HG03064 (cell line): Measurements from ENCODE around the gene SYTL1.

Experiments
- ATAC-seq: cut with Tn5 transposase; IDR thresholded peaks from one replicate; pipeline ENCODE4 v1.9.1; 2021; ENCODE audit warnings: low read depth; ENCODE audit not compliant: unreplicated experiment

The SYTL1 gene

DNA sequence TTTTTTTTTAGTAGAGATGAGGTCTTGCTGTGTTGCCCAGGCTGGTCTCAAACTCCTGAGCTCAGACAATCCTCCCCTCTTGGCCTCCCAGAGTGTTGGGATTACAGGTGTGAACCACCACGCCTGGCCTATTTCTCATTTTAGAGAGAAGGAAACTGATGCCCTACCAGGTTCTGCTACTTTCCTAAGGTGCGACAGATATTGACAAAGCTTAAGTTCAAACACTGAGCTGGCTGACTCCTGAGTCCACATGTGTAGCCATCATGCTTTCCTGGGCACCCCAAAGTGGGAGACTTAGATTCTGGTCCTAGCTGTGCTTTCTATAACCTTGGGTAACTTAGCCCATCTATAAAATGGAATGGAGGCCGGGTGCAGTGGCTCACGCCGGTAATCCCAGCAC, 25.0 kb upstream of the SYTL1 start:
- ATAC-seq: no peak

DNA sequence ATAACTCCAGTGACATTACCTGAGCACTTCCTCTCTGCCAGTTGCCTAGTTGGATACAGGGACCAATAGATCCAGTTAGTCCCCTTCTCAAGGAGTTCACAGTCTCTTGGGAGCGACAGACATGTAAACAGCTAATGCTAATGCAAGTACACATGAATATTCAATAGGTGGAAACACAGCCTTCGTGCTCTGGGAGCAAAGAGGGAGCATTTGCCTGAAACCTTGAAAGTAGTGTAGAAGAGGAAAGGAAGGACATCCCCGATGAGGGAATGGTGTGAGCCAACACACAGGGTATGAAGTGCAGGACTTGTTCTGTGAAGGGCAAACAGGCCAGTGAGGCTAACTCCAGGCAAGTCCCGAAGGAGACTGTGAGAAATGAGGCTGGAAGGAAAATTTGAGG, 23.7 kb upstream of the SYTL1 start:
- ATAC-seq: no peak

DNA sequence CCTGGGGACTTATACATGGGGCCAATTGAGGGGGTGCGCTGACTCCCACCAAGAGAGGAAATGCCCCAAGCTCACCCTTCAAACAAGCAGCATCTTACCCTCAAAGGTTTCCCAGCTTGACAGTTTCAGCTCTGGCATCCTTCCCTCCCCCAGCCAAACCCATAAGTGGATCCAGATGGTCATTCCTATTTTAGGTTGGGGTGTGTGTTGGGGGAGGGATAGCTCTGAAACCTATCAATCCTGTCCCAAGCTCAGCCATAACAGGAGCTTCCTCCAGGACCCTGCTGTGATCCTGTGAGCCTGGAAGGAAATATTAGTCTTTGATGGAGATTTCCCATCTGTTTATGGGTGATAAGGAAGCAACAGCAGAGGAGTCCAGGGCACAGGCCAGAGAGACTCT, 23.2 kb upstream of the SYTL1 start:
- ATAC-seq: no peak

DNA sequence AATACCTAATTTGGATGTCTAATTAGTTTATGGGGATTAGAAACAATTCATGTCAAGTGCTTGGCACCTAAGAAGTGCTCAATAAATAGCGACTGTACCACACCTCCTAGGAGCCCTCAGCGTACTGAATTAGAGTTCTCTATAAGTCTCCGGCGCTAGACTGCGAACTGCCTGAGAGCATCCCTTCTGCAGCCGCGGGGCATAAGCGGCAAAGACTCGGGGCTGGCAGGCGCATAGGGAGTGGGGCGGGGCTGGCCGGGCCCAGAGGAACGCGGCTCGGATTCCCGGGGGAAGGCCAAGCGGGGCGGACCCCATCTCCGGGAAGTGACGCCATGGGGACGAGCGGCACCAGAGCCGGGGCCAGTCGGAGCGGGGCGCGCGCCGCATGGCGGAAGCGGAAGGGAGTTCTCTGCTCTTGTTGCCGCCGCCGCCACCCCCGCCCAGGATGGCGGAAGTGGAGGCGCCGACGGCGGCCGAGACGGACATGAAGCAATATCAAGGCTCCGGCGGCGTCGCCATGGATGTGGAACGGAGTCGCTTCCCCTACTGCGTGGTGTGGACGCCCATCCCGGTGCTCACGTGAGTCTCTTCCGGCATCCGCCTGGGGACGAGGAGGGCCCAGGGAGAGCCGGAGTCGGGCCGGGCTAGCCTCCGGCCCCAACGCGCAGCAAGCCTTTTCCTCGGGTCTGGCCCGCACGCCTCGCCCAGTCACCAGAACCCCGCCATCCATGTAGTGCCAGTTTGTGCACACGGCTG, 19.8 kb upstream of the SYTL1 start, which contains the start of gene TMEM222:
Gene TMEM222 (plus strand): TSS at position 351 of the 756 bp plus-strand sequence. CDS start 35 bp downstream, at position 386.
- peak; percentile 79 for ATAC-seq

DNA sequence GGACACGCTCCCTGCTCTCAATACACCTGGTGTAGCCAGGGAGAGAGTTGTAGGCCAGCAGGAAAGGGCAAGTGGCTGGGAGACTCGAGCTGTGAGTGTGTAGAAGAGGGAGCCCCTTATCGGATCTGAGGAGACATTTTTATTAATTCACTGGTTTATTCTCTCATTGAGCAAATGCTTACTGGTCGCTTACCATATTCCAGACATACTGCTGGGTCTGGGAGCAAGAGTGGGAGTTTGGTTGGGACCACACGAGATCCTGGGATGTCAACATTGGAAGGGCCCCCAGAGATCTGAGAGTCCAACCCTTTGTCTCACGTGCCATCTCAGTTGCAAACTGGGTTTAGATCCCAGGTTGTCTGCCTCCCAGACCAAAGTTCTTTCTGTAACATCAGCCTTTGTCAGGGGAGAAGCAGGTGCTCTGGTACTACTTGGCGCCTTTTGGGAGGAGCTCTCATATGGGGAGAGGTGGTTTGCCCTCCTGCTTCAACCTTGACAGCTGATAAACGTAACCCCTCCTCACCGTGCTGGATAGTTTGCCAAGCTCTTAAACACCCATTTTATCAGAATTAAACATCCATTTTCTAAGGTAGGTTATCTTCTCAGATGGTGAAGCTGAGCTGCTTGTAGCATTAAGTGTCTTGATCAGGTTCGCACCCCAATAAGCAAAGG, 19.1 kb upstream of the SYTL1 start:
- ATAC-seq: no peak

DNA sequence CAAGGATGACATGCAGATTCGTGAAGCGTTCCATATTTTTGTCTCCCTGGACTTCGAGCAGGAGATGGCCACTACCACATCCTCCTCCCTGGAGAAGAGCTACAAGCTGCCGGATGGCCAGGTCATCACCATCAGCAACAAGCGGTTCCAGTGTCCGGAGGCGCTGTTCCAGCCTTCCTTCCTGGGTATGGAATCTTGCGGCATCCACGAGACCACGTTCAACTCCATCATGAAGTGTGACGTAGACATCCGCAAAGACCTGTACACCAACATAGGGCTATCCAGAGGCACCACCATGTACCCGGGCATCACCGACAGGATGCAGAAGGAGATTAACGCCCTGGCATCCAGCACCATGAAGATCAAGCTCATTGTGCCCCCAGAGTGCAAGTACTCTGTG, 16.5 kb upstream of the SYTL1 start:
- ATAC-seq: no peak

DNA sequence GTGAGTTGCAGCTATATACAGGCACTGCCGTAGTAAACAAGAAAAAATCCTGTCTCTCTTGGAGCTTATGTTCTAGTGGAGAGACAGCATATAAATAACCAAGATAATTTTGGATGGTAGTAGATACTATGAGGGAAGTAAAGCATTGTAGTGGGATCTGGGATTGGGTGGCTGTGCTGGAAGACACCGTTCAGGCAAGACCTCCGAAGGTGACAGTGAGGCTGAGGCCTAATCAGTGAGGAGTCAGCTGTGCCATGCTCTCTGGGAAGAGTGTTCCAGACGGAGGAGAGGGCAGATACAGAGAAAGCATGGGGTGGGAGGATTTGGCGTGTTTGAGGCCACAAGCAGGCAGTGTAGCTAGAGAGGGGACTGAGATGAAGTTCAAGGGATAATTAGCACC, 13.9 kb upstream of the SYTL1 start:
- no peak for ATAC-seq

DNA sequence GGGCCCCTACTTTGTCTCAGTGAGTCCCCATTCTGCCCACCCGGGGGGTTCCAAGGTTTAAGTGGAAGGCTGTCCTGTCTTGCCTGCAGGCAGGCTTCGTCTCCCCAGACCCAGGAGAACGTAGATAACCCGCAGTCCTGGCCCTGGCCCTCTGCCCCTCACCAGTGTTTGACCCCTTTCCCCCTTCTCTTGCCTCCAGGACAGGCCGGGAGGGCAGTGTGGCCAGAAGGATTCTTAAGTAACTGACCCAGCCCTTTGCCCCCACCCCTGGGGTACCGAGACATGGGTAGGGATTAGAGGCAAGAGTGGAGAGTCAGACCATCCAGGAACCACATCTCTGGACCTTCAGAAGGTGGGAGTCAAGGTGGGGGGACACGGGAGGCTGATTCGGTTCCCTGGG, 11.0 kb upstream of the SYTL1 start:
- no peak for ATAC-seq

DNA sequence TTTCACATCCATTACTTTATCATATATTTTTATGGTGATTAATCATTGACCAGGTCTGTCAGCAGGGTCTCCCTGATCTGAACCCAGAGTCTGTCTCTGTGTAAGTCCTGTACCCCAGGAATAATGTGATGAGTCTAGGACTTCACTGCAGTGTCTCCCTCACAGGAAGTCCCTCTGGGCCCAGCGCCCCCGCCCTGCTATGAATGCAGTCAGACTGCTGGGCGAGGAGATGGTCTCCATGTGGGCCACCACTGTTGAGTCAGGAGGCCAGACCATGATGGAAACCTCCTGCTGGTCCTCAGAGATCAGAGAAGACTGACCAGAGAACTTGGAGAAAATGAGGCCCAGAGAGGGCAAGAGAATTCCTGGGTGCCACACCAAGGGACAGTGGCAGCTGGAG, 10.4 kb upstream of the SYTL1 start:
- no peak for ATAC-seq

DNA sequence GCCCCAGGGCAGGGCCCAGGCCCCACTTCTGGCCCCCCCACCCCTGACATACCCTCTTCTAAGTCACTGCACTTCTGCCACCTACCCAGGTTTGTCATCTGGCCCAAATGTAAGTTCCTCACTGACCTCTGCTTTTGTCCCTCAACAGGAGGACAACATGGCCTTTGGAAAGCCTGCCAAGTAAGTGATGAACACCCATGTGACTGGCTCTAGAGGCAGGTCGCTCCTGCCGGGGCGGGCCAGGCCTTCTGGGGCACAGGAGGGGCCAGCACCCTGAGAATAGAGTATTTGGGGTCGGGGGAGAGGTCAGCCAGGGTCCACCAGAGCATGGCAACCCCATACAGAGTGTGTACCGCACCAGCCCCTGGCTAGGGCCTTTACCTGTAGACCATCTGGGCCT, 9.9 kb upstream of the SYTL1 start:
- no peak for ATAC-seq

DNA sequence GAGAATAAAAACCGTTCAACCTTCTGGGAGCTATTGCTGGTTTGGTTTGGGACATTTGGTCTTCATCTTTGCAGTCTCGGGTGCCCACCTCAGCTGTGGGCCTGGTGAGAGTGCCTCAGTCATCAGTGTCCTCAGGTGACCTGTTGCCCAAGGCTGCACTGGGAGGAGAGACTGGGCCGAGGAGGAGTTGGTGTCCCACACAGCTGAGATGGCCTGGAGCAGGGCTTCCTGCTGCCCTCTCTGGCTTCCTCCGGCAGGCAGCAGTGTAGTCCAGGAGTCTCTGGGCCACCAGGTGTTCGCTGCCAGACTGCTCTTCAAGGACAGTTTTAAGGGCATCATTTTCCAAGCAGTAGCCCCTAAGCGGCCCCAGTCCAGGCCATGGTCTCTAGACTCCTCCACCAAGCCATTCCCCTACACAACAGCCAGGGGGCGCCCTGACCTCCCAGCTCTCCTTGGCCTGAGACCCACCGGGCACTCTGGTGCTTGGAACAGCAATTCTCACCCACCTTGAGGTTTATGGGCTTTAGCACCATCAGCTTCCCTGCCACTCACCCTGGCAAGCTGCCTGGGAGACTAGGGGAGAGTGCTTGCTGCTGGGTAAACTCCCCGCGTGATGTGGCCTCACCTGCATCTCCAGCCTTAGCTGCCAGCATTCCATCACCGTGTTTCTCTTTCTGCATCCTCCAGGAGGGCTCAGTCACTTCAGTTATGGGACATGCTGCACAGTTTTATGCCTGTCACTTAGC, 9.1 kb upstream of the SYTL1 start:
- ATAC-seq: no peak

DNA sequence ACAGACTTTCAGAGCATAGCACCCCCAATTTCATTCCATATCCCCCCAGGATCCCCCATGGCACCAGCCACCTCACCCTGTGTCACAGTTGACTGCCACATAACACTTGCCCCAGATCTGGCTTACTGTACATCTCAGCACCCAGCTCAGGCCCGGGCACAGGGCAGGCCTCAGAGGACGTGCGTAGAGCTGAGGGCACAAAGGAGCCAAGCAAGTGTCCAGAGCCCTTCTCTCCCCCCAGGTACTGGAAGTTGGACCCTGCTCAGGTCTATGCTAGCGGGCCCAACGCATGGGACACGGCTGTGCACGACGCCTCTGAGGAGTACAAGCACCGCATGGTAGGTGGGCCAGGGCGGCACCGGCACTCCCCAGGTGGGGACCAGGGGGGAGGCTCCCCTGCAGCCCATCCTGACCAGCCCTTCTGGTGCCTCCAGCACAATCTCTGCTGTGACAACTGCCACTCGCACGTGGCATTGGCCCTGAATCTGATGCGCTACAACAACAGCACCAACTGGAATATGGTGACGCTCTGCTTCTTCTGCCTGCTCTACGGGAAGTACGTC, 8.0 kb upstream of the SYTL1 start:
- ATAC-seq: no peak

DNA sequence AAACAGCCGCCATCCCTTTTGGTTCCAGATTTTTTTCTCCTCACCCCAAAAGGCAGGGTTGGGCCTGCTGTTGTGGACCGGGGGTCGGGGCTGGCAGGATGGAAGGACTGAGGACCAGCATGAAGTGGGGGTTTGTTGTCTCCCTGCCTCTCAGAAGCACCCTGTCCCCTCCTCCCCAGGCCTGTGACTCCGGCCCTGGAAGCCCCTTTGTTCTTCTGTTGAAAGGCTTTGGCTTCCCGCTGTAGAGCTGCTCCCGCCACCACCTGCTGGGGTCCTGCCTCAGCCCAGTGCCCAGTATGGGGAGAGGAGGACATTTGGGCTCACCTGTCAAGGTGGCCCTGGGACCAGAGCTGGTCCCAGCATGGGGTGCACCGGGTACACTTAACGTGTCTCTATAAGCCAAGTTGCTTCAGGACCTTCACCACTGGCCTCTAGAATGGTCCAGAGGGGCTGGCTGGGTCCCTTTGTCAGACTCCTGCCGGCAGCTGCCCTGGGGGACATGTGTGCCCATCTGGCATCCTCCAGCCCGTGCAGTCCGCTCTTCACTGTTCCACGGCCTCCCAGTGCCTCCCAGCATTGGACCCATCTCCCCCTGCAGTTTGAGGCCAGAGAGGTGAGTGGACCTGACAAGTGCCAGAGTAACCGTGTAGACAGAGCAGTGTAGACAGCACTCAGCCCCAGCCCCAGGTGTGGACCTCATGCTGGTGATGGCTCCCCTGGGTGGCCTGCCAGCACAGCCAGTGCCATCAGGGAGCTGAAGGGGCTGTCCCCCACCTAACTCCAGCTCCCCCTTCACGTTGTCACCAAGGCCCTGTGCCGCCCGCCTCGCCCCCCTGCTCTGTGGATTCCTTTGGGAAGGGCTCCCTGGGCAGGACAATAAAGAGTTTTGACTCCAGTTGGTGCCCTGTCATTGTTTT, 6.1 kb upstream of the SYTL1 start:
- no peak for ATAC-seq

DNA sequence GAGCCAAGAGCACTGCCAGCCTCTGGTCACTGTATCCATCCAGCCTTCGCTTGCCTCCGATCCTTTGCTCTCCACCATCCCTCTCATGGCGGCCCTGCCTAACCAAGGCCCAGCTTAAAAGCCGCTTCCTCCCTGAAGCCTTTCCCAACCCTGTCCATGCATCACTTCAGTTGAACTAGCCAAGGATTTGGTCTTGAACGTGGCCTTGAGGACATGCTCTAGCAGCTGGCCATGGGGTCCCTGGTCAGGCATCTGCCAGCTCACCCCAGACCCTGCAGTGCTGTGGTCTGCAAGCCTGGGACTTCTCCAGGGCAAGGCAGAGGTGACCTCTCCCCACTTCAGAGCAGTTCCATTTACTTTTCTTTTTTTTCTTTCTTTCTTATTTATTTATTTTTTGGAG, 5.1 kb upstream of the SYTL1 start:
- no peak for ATAC-seq

DNA sequence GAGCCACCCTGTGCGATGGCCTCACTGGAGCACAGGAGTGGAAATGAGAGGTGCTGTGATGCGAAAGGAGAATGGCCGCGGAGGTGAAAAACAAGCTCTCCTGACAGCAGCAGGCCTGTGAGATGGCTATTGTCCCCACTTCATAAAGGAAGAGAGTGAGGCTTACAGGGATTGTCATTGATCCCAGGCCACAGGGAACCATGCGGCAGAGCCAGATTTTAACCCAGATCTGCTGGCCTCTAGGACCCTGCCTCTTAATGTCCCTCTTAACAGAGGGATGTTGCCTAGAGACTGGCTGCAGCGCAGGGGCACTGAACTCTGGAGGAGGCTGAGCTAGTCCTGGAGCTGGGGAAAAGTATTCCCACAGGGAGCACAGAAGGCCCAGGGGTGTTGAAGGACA, 3.1 kb upstream of the SYTL1 start:
- ATAC-seq: no peak

DNA sequence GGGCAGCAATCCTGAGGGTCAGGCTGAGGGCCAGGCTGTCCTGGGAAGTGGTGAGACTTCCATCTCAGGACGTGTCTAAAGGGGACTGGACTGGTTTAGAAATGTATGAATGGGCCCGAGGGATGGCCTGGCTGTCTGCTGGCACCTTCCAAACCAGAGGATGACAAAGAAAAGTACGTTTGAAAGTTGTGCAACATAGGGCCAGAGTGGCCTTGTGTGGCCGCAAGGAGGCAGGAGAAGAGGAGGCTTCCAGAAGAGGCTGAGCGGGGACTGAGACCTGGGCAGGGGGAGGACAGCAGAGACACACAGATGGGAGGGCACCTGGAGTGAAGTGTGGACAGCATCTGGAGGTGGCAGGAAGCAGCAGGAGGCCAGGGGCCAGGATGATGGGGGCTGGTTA, 2.6 kb upstream of the SYTL1 start:
- ATAC-seq: no peak

DNA sequence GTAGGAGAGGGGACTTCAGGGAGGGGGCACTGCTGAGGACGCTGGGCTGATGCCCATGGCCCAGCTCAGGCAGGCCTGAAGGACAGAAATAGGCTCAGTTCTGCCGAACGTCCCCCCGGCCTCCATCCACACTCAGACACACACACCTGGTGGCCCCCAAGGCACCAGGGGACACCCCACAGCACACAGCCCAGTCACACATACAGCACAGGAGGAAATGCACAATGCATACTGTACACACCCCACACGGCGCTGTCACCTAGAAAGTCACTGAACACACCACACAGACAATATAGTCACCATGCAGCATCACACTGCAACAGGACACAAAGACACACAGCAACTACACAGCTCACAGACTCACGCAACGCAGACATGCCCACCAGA, 562 bp downstream of the SYTL1 start:
- ATAC-seq: no peak

DNA sequence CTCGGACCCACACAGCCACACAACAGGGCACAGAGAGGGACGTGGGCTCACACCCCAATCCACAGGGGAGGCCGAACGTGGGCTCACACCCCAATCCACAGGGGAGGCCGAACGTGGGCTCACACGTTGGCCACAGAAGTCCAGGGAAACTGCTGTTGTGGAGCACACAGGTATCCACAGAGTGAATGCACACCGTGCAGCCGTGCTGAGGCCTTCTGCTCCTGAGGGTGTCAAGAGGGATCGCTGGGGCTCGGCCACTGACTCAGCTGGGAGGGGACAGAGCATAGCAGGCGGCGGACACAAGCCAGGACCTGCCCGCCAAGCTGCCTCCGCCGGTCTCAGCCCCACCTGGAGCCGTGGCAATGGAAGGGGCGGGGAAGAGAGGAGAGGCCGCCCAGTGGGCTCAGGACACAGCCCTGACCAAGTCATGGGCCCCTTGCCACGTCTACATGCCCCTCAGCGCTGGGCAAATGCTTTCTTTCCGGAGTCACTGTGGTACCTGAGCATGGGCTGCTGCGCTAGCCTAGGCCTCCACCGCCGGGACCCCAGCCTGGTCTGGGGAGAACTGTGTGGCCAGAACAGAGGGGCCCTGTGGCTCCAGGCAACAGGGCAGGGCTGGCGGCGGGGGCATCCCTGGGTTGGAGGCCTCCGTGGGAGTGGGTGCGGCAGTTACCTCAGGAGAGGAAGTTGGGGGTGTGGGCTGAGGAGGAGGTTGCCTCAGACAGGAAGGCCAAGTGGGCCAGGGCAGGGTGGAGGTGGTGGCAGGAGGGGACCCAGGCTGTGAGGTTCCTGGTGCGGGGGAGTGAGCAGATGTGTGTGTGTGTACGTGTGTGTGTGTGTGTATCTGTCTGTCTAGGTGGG, 1.2 kb downstream of the SYTL1 start:
- no peak for ATAC-seq

DNA sequence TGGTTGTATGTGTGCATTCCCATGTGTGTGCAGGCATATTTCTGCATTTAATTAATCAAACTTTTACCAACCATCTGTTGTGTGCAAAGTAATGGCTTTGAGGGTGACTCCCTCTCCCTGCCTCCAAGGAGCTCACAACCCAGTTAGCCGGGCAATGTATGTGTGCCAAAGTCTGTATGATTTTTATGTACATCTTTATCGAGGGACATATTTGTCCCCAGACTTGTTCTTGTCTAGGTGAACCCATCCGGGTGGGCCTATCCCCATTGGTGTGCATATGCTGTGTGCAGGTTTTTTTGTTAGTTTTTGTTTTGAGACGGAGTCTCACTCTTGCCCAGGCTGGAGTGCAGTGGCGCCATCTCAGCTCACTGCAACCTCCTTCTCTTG, 1.8 kb downstream of the SYTL1 start:
- no peak for ATAC-seq
